IMR-90 (cell line): ENCODE data around the gene MAB21L4. TPM values are rescaled to one million over a fixed set of nuclear protein-coding genes. Genes with fewer than 3 reads are reported as not detected.
A peak's percentile ranks its signal among the peaks of the same experiment; 100 is the strongest.

Experiments used
- ATAC-seq: fragments of 200-7000 bp; cut with Tn5 transposase; 2 replicates; pipeline ENCODE4 v1.9.1; 2020; ENCODE audit warnings: low read depth, mild to moderate bottlenecking, moderate library complexity
- BruUV-seq: library from RNA; stranded (reverse); fragments of 400-500 nt; replicated peaks from 2 replicates; lab custom pipeline; 2021; lab: Mats Ljungman, UMichigan
- CTCF ChIA-PET: fragments of 300-600 bp; formaldehyde crosslinking; extraction: SDS; loops from one replicate; lab custom pipeline; 2021; ENCODE audit warnings: antibody characterized with exemption; lab: Yijun Ruan, JAX
- POLR2A ChIA-PET: fragments of 300-600 bp; sonication (Branson Sonifier 250); formaldehyde crosslinking; loops from one replicate; lab custom pipeline; 2022; ENCODE audit warnings: antibody characterized with exemption; ENCODE audit not compliant: unreplicated experiment; lab: Charles Lee
- DNase-seq: peaks from one replicate; pipeline ENCODE4 v3.0.0; 2013
- H2AFZ ChIP-seq: replicated peaks from 2 replicates; pipeline ENCODE3; 2013; ENCODE audit warnings: low read length, mild to moderate bottlenecking; ENCODE audit not compliant: poor library complexity
- H2AK5ac ChIP-seq: 2 replicates; pipeline ENCODE4 v1.6.1; 2013; ENCODE audit warnings: low read depth, low read length, inconsistent platforms
- H2AK9ac ChIP-seq: replicated peaks from 2 replicates; pipeline ENCODE3; 2013; ENCODE audit warnings: mild to moderate bottlenecking, low read depth, low read length, moderate library complexity; ENCODE audit not compliant: poor library complexity
- H2BK120ac ChIP-seq: 2 replicates; pipeline ENCODE4 v1.6.1; 2013; ENCODE audit warnings: low read depth, low read length, inconsistent platforms
- H2BK15ac ChIP-seq: 3 replicates; pipeline ENCODE4 v1.6.1; 2013; ENCODE audit warnings: low read depth, low read length, inconsistent platforms
- H2BK20ac ChIP-seq: 2 replicates; pipeline ENCODE4 v1.6.1; 2013; ENCODE audit warnings: low read depth, mild to moderate bottlenecking, inconsistent platforms, low read length, moderate library complexity
- H2BK5ac ChIP-seq: 2 replicates; pipeline ENCODE4 v1.6.1; 2013; ENCODE audit warnings: mild to moderate bottlenecking, low read depth, low read length, inconsistent platforms; ENCODE audit not compliant: poor library complexity, severe bottlenecking
- H3K14ac ChIP-seq: replicated peaks from 2 replicates; pipeline ENCODE4 v1.6.1; 2013; ENCODE audit warnings: low read depth, low read length, inconsistent platforms
- H3K18ac ChIP-seq: 2 replicates; pipeline ENCODE4 v1.6.1; 2013; ENCODE audit warnings: low read depth, low read length, control low read depth
- H3K23ac ChIP-seq: 2 replicates; pipeline ENCODE4 v1.6.1; 2013; ENCODE audit warnings: low read depth, low read length, inconsistent platforms
- H3K27ac ChIP-seq: 2 replicates; pipeline ENCODE4 v1.5.1; 2013; ENCODE audit warnings: mild to moderate bottlenecking, control low read depth, low read length; ENCODE audit not compliant: insufficient read depth
- H3K27me3 ChIP-seq: 2 replicates; pipeline ENCODE4 v1.6.1; 2013; ENCODE audit warnings: low read length; ENCODE audit not compliant: control insufficient read depth, insufficient read depth
- H3K36me3 ChIP-seq: 2 replicates; pipeline ENCODE4 v1.6.1; 2013; ENCODE audit warnings: low read length, mixed read lengths; ENCODE audit not compliant: control insufficient read depth, insufficient read depth
- H3K4ac ChIP-seq: 2 replicates; pipeline ENCODE4 v1.6.1; 2013; ENCODE audit warnings: low read depth, low read length, inconsistent platforms
- H3K4me1 ChIP-seq: 2 replicates; pipeline ENCODE4 v1.6.1; 2013; ENCODE audit warnings: low read length, mixed read lengths; ENCODE audit not compliant: control insufficient read depth, insufficient read depth
- H3K4me2 ChIP-seq: 2 replicates; pipeline ENCODE4 v1.6.1; 2013; ENCODE audit warnings: low read depth, mild to moderate bottlenecking, control low read depth, low read length, moderate library complexity
- H3K4me3 ChIP-seq: 2 replicates; pipeline ENCODE4 v1.5.1; 2013; ENCODE audit warnings: low read depth, mild to moderate bottlenecking, control low read depth, low read length, moderate library complexity; ENCODE audit not compliant: insufficient read depth
- H3K56ac ChIP-seq: 2 replicates; pipeline ENCODE4 v1.6.1; 2013; ENCODE audit warnings: low read length, inconsistent platforms; ENCODE audit not compliant: insufficient read depth; ENCODE audit errors: extremely low read depth
- H3K79me1 ChIP-seq, 2 experiments: 2 replicates each; pipeline ENCODE4 v1.6.1; 2013; ENCODE audit warnings: low read length in 2 of 2, inconsistent platforms in 1 of 2, low read depth in 1 of 2
- H3K9ac ChIP-seq: 2 replicates; pipeline ENCODE4 v1.6.1; 2013; ENCODE audit warnings: low read depth, low read length, control low read depth
- H3K9me1 ChIP-seq: 2 replicates; pipeline ENCODE4 v1.6.1; 2013; ENCODE audit warnings: low read length, inconsistent platforms; ENCODE audit not compliant: insufficient read depth
- H3K9me3 ChIP-seq: 2 replicates; pipeline ENCODE4 v1.6.1; 2013; ENCODE audit warnings: low read length; ENCODE audit not compliant: control insufficient read depth, insufficient read depth
- H4K20me1 ChIP-seq: 2 replicates; pipeline ENCODE4 v1.6.1; 2013; ENCODE audit warnings: low read length, inconsistent platforms; ENCODE audit not compliant: insufficient read depth
- H4K5ac ChIP-seq: 2 replicates; pipeline ENCODE4 v1.6.1; 2013; ENCODE audit warnings: mild to moderate bottlenecking, low read depth, low read length, control low read depth
- H4K8ac ChIP-seq, 2 experiments: 2 replicates each; pipeline ENCODE4 v1.6.1; 2013; ENCODE audit warnings: low read depth in 2 of 2, low read length in 2 of 2, control low read depth in 1 of 2, inconsistent platforms in 1 of 2
- H4K91ac ChIP-seq: 2 replicates; pipeline ENCODE4 v1.6.1; 2013; ENCODE audit warnings: low read depth, low read length, inconsistent platforms; ENCODE audit not compliant: insufficient read depth
- BHLHE40 ChIP-seq: fragments of 150-350 bp; IDR thresholded peaks from 2 replicates; pipeline ENCODE4 v1.6.1; 2016; ENCODE audit warnings: mild to moderate bottlenecking, low read depth, low read length
- CEBPB ChIP-seq: IDR thresholded peaks from 2 replicates; pipeline ENCODE4 v1.6.1; 2012; ENCODE audit warnings: low read depth, low read length, improper control_type of control experiment
- CHD1 ChIP-seq: IDR thresholded peaks from 2 replicates; pipeline ENCODE4 v1.6.1; 2012; ENCODE audit warnings: low read depth, low read length, improper control_type of control experiment
- FOS ChIP-seq: fragments of 150-350 bp; IDR thresholded peaks from 2 replicates; pipeline ENCODE4 v1.6.1; 2016; ENCODE audit warnings: low read depth, low read length
- MAFK ChIP-seq: IDR thresholded peaks from 2 replicates; pipeline ENCODE4 v1.6.1; 2012; ENCODE audit warnings: low read depth, low read length, improper control_type of control experiment
- MAZ ChIP-seq: IDR thresholded peaks from 2 replicates; pipeline ENCODE4 v1.6.1; 2012; ENCODE audit warnings: low read depth, mild to moderate bottlenecking, low read length, improper control_type of control experiment, moderate library complexity, borderline replicate concordance
- MXI1 ChIP-seq: IDR thresholded peaks from 2 replicates; pipeline ENCODE4 v1.6.1; 2012; ENCODE audit warnings: low read depth, mild to moderate bottlenecking, low read length, moderate library complexity, borderline replicate concordance
- NFE2L2 ChIP-seq: fragments of 150-350 bp; IDR thresholded peaks from 2 replicates; pipeline ENCODE4 v1.6.1; 2016; ENCODE audit warnings: low read depth, mild to moderate bottlenecking, low read length
- POLR2A ChIP-seq: IDR thresholded peaks from 2 replicates; pipeline ENCODE4 v1.6.1; 2012; ENCODE audit warnings: mild to moderate bottlenecking, low read depth, low read length
- RAD21 ChIP-seq: IDR thresholded peaks from 2 replicates; pipeline ENCODE4 v1.6.1; 2012; ENCODE audit warnings: low read length, improper control_type of control experiment
- RCOR1 ChIP-seq: IDR thresholded peaks from 2 replicates; pipeline ENCODE4 v1.6.1; 2012; ENCODE audit warnings: mild to moderate bottlenecking, low read length, improper control_type of control experiment; ENCODE audit not compliant: insufficient replicate concordance
- SMC3 ChIP-seq: fragments of 150-350 bp; IDR thresholded peaks from 2 replicates; pipeline ENCODE4 v1.6.1; 2016; ENCODE audit warnings: low read depth, mild to moderate bottlenecking, antibody characterized with exemption, low read length, moderate library complexity
- WGBS, 2 experiments: methylation state at CpG; one replicate each; pipeline versions ENCODE4 v1.1.5 to v1.1.7; 2013; ENCODE audit warnings: missing lambda C conversion rate in 2 of 2; ENCODE audit not compliant: insufficient read length in 1 of 2; ENCODE audit errors: extremely low coverage in 2 of 2; 5-methylcytosine and 5-hydroxymethylcytosine counted together
- dilution Hi-C: fragments of 300-500 bp; cut with HindIII; formaldehyde crosslinking; loops from one replicate; pipeline ENCODE4 v1.14.3; 2018; ENCODE audit warnings: low sequenced_read_pairs; ENCODE audit not compliant: unreplicated experiment
- in situ Hi-C: fragments of 300-500 bp; cut with MboI; formaldehyde crosslinking; loops from 3 replicates; pipeline ENCODE4 v1.14.3; 2019; ENCODE audit warnings: low sequenced_read_pairs, inconsistent platforms, mixed read lengths
- intact Hi-C: fragments of 100-400 bp; cut with micrococcal nuclease; formaldehyde crosslinking; loops from 2 replicates; pipeline ENCODE4 v1.10.0; 2022
- polyA plus RNA-seq, 3 experiments: library from polyadenylated mRNA; depleted of rRNA; stranded (reverse); fragments of >200 nt; gene quantifications; 2 replicates each; pipeline ENCODE4 v1.2.3, GENCODE V29; 2012; ENCODE audit warnings: low replicate concordance in 1 of 3
- total RNA-seq: library from RNA; depleted of rRNA; stranded (reverse); fragments of >200 nt; gene quantifications from 2 replicates; pipeline ENCODE4 v1.2.3, GENCODE V29; 2012
- TF ChIP-seq, protein P1 (sequence below): fragments of 150-350 bp; IDR thresholded peaks from 2 replicates; pipeline ENCODE4 v1.6.1; 2017; ENCODE audit warnings: mild to moderate bottlenecking, antibody characterized with exemption, low read length, low read depth
- TF ChIP-seq, protein P2 (sequence below): fragments of 150-350 bp; IDR thresholded peaks from 2 replicates; pipeline ENCODE4 v1.6.1; 2016; ENCODE audit warnings: low read depth, mild to moderate bottlenecking, low read length, moderate library complexity, borderline replicate concordance

Gene MAB21L4
- total and polyA plus RNA-seq, 2 of the 4 experiments (the other 2 are of a cell fraction) = not detected

DNA sequence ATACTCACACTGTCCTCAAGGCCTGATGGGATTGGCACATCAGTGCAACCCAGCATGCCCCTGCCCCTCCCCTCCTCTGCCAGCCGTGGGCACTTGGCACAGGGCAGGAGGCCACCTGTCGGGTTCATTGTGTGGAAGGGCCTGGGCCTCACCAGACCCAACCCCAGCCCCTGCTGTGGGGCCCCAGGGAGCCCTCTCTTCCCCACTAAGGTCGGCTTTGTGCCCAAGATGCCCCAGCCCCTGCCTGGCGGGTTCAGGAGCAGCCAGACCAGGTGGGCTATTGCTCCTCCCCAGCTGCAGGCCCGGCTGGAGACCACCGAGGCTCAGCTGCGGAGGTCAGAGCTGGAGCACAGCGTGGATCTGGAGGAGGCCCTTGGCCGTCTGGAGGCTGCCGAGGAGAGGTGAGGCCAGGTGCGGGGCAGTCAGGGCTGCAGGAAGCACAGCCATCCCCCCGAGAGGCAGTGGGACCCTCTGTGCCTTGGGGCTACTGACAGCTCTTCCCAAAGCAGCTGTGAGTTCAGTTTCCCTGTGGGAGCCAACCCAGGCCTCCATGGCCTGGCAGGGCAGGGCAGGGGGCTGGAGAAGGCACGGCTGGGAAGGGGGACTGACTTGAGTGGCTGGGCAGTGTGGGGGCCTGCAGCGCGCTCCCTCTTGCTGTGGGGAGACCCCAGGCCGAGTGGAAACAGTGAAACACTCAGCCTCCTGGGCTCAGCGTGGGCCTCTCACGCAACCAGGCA lies 26.5 kb upstream of the MAB21L4 start (continued):
- TF ChIP-seq NFE2L2 = no peak

DNA sequence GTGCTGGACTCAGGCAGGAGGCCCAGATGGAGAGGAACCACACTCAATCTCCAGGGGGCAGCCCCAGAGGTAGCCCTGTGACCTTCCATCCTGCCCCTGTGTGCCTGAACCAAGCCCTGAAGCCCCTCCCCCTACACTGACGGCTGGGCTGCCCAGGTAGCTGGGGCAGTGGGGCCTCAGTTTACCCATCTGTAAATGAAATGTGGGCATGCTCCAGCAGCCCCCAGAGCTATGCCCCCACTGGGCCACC lies 26.0 kb upstream of the MAB21L4 start:
- peak overlapping the region; percentile 81 for H3K14ac ChIP-seq
- peak overlapping the region; percentile 85; the same call in 2 of the 3 replicates for H2BK15ac ChIP-seq
- peak overlapping the region; percentile 74 for H3K18ac ChIP-seq
- H3K4me1 ChIP-seq = peaks cover 34% of the 10 kb centered on the region
- no CpG with 5 or more reads among the region's 1 CpG for WGBS, 2 experiments
- BruUV-seq = no TSS peak
- H3K9ac ChIP-seq = no peak overlapping the region
- intact Hi-C loops (no loop called here), in situ Hi-C loops (no loop called here), dilution Hi-C loops (no loop called here)
- H3K36me3 ChIP-seq = no peaks in the 10 kb centered on the region
- H3K23ac ChIP-seq = peak overlapping the region; percentile 77
- peak overlapping the region; percentile 96 for H2BK120ac ChIP-seq
- ChIA-PET CTCF (no interaction called here), POLR2A (no interaction called here)
- peak overlapping the region; percentile 93 for H4K91ac ChIP-seq
- no peaks in the 10 kb centered on the region for H4K20me1 ChIP-seq
- H2AFZ ChIP-seq = peak overlapping the region; percentile 75
- no peak overlapping the region for H3K4me3 ChIP-seq
- H3K56ac ChIP-seq = no peak overlapping the region
- ATAC-seq (no peak), DNase-seq (no peak)
- peak overlapping the region; percentile 96 for H2AK9ac ChIP-seq
- H3K4ac ChIP-seq = peak overlapping the region; percentile 98
- peaks cover 17% of the 10 kb centered on the region for H3K9me1 ChIP-seq
- H3K27ac ChIP-seq = peak overlapping the region; percentile 78
- peak overlapping the region; percentile 99 for H2AK5ac ChIP-seq
- H3K4me2 ChIP-seq = no peak overlapping the region
- no peaks in the 10 kb centered on the region for H3K27me3 ChIP-seq
- H4K8ac ChIP-seq = peak overlapping the region; percentile 74 to 83
- peak overlapping the region; percentile 83 for H4K5ac ChIP-seq
- peak overlapping the region; percentile 86 for H2BK20ac ChIP-seq
- H3K9me3 ChIP-seq = no peaks in the 10 kb centered on the region
- H3K79me1 ChIP-seq = no peaks in the 10 kb centered on the region
- H2BK5ac ChIP-seq = peak overlapping the region; percentile 93
- TF ChIP-seq MAFK (no peak), BHLHE40 (no peak), RCOR1 (no peak), NFE2L2 (no peak), POLR2A (no peak), CEBPB (no peak), FOS (no peak), CHD1 (no peak), RAD21 (no peak), SMC3 (no peak), MAZ (no peak), MXI1 (no peak)
- TF ChIP-seq, protein P1, sequence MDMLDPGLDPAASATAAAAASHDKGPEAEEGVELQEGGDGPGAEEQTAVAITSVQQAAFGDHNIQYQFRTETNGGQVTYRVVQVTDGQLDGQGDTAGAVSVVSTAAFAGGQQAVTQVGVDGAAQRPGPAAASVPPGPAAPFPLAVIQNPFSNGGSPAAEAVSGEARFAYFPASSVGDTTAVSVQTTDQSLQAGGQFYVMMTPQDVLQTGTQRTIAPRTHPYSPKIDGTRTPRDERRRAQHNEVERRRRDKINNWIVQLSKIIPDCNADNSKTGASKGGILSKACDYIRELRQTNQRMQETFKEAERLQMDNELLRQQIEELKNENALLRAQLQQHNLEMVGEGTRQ = no peak
- TF ChIP-seq, protein P2, sequence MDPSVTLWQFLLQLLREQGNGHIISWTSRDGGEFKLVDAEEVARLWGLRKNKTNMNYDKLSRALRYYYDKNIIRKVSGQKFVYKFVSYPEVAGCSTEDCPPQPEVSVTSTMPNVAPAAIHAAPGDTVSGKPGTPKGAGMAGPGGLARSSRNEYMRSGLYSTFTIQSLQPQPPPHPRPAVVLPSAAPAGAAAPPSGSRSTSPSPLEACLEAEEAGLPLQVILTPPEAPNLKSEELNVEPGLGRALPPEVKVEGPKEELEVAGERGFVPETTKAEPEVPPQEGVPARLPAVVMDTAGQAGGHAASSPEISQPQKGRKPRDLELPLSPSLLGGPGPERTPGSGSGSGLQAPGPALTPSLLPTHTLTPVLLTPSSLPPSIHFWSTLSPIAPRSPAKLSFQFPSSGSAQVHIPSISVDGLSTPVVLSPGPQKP = no peak
